HepG2 (cell line): ENCODE results near the gene FGGY. TPM values are rescaled to one million over a fixed set of nuclear protein-coding genes. Genes with fewer than 3 reads are reported as not detected.
A peak's percentile ranks its signal among the peaks of the same experiment; 100 is the strongest.

Source experiments
- ATAC-seq: fragments of 200-7000 bp; cut with Tn5 transposase; 3 replicates; pipeline ENCODE4 v1.9.1; 2020; ENCODE audit warnings: mild to moderate bottlenecking, moderate library complexity
- BruUV-seq: library from RNA; stranded (reverse); fragments of 400-500 nt; replicated peaks from 2 replicates; lab custom pipeline; 2021; lab: Mats Ljungman, UMichigan
- CTCF ChIA-PET: fragments of 300-600 bp; formaldehyde crosslinking; extraction: SDS; loops from one replicate; lab custom pipeline; 2021; ENCODE audit warnings: low total read pairs, inconsistent platforms, low intra/inter-chr PET ratio; lab: Yijun Ruan, JAX
- POLR2A ChIA-PET: fragments of 350-600 bp; sonication (Branson Sonifier 250); formaldehyde crosslinking; loops from one replicate; lab custom pipeline; 2020; ENCODE audit warnings: antibody characterized with exemption, inconsistent platforms; lab: Yijun Ruan, JAX
- DNase-seq: peaks from one replicate; pipeline ENCODE4 v3.0.0-alpha.2; 2015; ENCODE audit warnings: low spot score
- FAIRE-seq: peaks from 3 replicates; lab custom pipeline; 2011; peaks lifted over from hg19 to GRCh38; lab: Jason Lieb, UNC
- H2AFZ ChIP-seq: one replicate; pipeline ENCODE4 v1.6.1; 2011; ENCODE audit warnings: low read length, inconsistent platforms
- H3K27ac ChIP-seq: fragments of 300-600 bp; 3 replicates; pipeline ENCODE4 v1.8.0; 2011; ENCODE audit warnings: mixed run types, mild to moderate bottlenecking, mixed read lengths, low read length, inconsistent platforms; ENCODE audit not compliant: insufficient read depth; ENCODE audit errors: extremely low read length
- H3K27me3 ChIP-seq, 2 experiments: fragments of 200-600 bp in 1 of 2; 2 replicates in 1 of 2; 3 replicates in 1 of 2; pipeline versions ENCODE4 v1.6.0 to v1.8.0; 2011; ENCODE audit warnings: low read length in 2 of 2, mild to moderate bottlenecking in 2 of 2, moderate library complexity in 2 of 2, inconsistent platforms in 1 of 2; ENCODE audit not compliant: insufficient read depth in 2 of 2, control insufficient read depth in 1 of 2
- H3K36me3 ChIP-seq, 2 experiments: fragments of 200-600 bp in 1 of 2; replicated peaks in 1 of 2; 2 replicates in 1 of 2; 3 replicates in 1 of 2; pipeline versions ENCODE4 v1.5.1 to v1.8.0; 2011; ENCODE audit warnings: low read length in 2 of 2, inconsistent platforms in 1 of 2; ENCODE audit not compliant: insufficient read depth in 2 of 2, control insufficient read depth in 1 of 2
- H3K4me1 ChIP-seq: 2 replicates; pipeline ENCODE4 v1.5.1; 2012; ENCODE audit warnings: low read length, inconsistent platforms; ENCODE audit not compliant: insufficient read depth
- H3K4me2 ChIP-seq: 2 replicates; pipeline ENCODE4 v1.6.0; 2011; ENCODE audit warnings: low read depth, low read length, inconsistent platforms
- H3K4me3 ChIP-seq, 3 experiments: fragments of 200-600 bp in 1 of 3; sonication (generic), shearing (Covaris generic) in 1 of 3; replicated peaks in 1 of 3; 2 replicates each; pipeline ENCODE4 v1.5.1; 2011 to 2016; ENCODE audit warnings: low read length in 3 of 3, inconsistent platforms in 2 of 3, low read depth in 2 of 3, mild to moderate bottlenecking in 2 of 3, control low read depth in 1 of 3, mixed read lengths in 1 of 3; ENCODE audit not compliant: insufficient read depth in 1 of 3
- H3K79me2 ChIP-seq: one replicate; pipeline ENCODE4 v1.6.1; 2011; ENCODE audit warnings: low read length, inconsistent platforms; ENCODE audit not compliant: insufficient read depth
- H3K9ac ChIP-seq: 2 replicates; pipeline ENCODE4 v1.6.0; 2011; ENCODE audit warnings: mild to moderate bottlenecking, low read depth, low read length, inconsistent platforms; ENCODE audit not compliant: insufficient read depth
- H3K9me3 ChIP-seq: 2 replicates; pipeline ENCODE4 v1.5.1; 2012; ENCODE audit warnings: mild to moderate bottlenecking, low read length
- H4K20me1 ChIP-seq: 2 replicates; pipeline ENCODE4 v1.6.0; 2011; ENCODE audit warnings: inconsistent platforms, mild to moderate bottlenecking, low read length, moderate library complexity; ENCODE audit not compliant: insufficient read depth
- CAMTA2 ChIP-seq: sonication (generic); formaldehyde crosslinking; IDR thresholded peaks from 2 replicates; pipeline ENCODE4 v1.4.0; 2020; ENCODE audit warnings: mild to moderate bottlenecking, missing genetic modification reagents, borderline replicate concordance
- FOXA1 ChIP-seq, 2 experiments: fragments of 450-650 bp in 1 of 2; sonication (generic) in 1 of 2; formaldehyde crosslinking in 1 of 2; IDR thresholded peaks; 2 replicates each; pipeline versions ENCODE4 v1.4.0 to v1.6.1; 2016 to 2020; ENCODE audit warnings: missing genetic modification reagents in 1 of 2
- ZKSCAN5 ChIP-seq: sonication (generic); formaldehyde crosslinking; IDR thresholded peaks from 2 replicates; pipeline ENCODE4 v1.5.1; 2020; ENCODE audit warnings: mild to moderate bottlenecking, missing genetic modification reagents
- ZNF138 ChIP-seq: sonication (generic); formaldehyde crosslinking; IDR thresholded peaks from 2 replicates; pipeline ENCODE4 v1.5.0; 2020; ENCODE audit warnings: mild to moderate bottlenecking, low read depth, missing genetic modification reagents
- in situ Hi-C: cut with HindIII; loops from 2 replicates; pipeline ENCODE4 v1.10.0; 2017; ENCODE audit warnings: low pct_unique_long_range_greater_than_20kb; ENCODE audit not compliant: extremely low pct_ligation_motif_present
- intact Hi-C: fragments of 100-400 bp; cut with micrococcal nuclease; formaldehyde crosslinking; loops from one replicate; pipeline ENCODE4 v1.10.0; 2022; ENCODE audit not compliant: unreplicated experiment
- polyA plus RNA-seq, 8 experiments: library from polyadenylated mRNA; depleted of rRNA in 3 of 8; stranded (reverse) in 7 of 8; unstranded in 1 of 8; fragments of >200 nt; fragmentation: Illumina TruSeq in 4 of 8; extraction: Trizol in 4 of 8; gene quantifications; 2 replicates each; pipeline versions ENCODE4 v1.2.1 to v1.2.3, GENCODE V29; 2011 to 2016; ENCODE audit warnings: low read depth in 4 of 8, missing spikeins in 1 of 8, mixed read lengths in 1 of 8; ENCODE audit not compliant: insufficient read depth in 1 of 8
- total RNA-seq, 5 experiments: library from RNA; depleted of rRNA; stranded (reverse); fragments of >200 nt; fragmentation: Illumina TruSeq; extraction: Trizol; gene quantifications; 2 replicates each; pipeline ENCODE4 v1.2.3, GENCODE V29; 2016; ENCODE audit warnings: low read depth in 1 of 5
- TF ChIP-seq, protein P1 (sequence below): sonication (generic); formaldehyde crosslinking; IDR thresholded peaks from 2 replicates; pipeline ENCODE4 v1.5.1; 2020; ENCODE audit warnings: missing genetic modification reagents, mild to moderate bottlenecking, borderline replicate concordance
- TF ChIP-seq, protein P2 (sequence below): sonication (generic); formaldehyde crosslinking; conservative IDR thresholded peaks from 2 replicates; pipeline ENCODE4 v1.4.0; 2020; ENCODE audit warnings: missing genetic modification reagents
- TF ChIP-seq, protein P3 (sequence below): sonication (generic); formaldehyde crosslinking; IDR thresholded peaks from 2 replicates; pipeline ENCODE4 v1.4.0; 2020; ENCODE audit warnings: mild to moderate bottlenecking, missing genetic modification reagents, borderline replicate concordance
- TF ChIP-seq, protein P4 (sequence below): IDR thresholded peaks from 2 replicates; pipeline ENCODE4 v1.6.1; 2016; ENCODE audit warnings: low read depth, control low read depth
- TF ChIP-seq, protein P5 (sequence below): sonication (generic); formaldehyde crosslinking; IDR thresholded peaks from 2 replicates; pipeline ENCODE4 v1.4.0; 2020; ENCODE audit warnings: missing genetic modification reagents

The FGGY gene
- total and polyA plus RNA-seq, 2 of the 13 experiments (the other 11 are each of a cell fraction or from before 2014, with no cell fraction given): 15.7 to 27.5 TPM

DNA sequence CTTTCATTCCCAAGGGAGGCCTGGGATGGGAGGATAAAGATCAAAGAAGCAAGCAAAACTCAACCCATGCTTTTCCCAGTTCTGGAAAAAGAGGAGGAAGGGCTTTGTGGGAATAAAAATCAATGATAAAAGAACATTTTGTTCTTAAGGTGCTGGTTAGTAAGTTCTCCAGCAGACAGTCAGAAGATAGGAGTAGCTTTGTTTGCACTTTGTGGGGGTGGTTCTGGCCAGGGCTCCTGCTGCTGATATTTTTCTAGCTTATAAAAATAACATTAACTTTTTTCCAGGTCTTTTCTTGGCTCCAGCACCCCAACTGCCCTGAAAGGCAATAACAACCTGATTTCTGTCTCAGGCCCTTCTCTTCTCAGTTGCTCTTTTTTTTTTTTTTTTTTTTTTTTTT, 220.0 kb downstream of the FGGY start:
- no peaks in the 10 kb centered on the region for H4K20me1 ChIP-seq
- no peak for ATAC-seq
- no peak overlapping the region for H3K9ac ChIP-seq

More for the DNA sequence above, 220.0 kb downstream of the FGGY start:
- H3K4me3 ChIP-seq: no peak overlapping the region
- H3K27ac ChIP-seq: peak overlapping the region; percentile 12
- H3K27me3 ChIP-seq: no peaks in the 10 kb centered on the region
- POLR2A ChIA-PET: no interaction called here
- peaks cover 59% of the 10 kb centered on the region for H3K4me1 ChIP-seq
- FAIRE-seq (peak; percentile 15), DNase-seq (no peak)
- no peaks in the 10 kb centered on the region for H3K36me3 ChIP-seq
- no peaks in the 10 kb centered on the region for H3K9me3 ChIP-seq
- H3K79me2 ChIP-seq: no peaks in the 10 kb centered on the region
- intact Hi-C loops (no loop called here), in situ Hi-C loops (no loop called here)
- CTCF ChIA-PET: no interaction called here
- no peak overlapping the region for H2AFZ ChIP-seq
- TF ChIP-seq ZKSCAN5 (CRISPR knock-in tag) (no peak), CAMTA2 (CRISPR knock-in tag) (no peak), ZNF138 (CRISPR knock-in tag) (no peak), FOXA1 (IDR thresholded peaks at IDR 0.05) (no peak), FOXA1 (CRISPR knock-in tag; IDR thresholded peaks at IDR 0.05) (no peak)
- TF ChIP-seq, protein P1, sequence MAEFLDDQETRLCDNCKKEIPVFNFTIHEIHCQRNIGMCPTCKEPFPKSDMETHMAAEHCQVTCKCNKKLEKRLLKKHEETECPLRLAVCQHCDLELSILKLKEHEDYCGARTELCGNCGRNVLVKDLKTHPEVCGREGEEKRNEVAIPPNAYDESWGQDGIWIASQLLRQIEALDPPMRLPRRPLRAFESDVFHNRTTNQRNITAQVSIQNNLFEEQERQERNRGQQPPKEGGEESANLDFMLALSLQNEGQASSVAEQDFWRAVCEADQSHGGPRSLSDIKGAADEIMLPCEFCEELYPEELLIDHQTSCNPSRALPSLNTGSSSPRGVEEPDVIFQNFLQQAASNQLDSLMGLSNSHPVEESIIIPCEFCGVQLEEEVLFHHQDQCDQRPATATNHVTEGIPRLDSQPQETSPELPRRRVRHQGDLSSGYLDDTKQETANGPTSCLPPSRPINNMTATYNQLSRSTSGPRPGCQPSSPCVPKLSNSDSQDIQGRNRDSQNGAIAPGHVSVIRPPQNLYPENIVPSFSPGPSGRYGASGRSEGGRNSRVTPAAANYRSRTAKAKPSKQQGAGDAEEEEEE (CRISPR knock-in tag): no peak
- TF ChIP-seq, protein P2, sequence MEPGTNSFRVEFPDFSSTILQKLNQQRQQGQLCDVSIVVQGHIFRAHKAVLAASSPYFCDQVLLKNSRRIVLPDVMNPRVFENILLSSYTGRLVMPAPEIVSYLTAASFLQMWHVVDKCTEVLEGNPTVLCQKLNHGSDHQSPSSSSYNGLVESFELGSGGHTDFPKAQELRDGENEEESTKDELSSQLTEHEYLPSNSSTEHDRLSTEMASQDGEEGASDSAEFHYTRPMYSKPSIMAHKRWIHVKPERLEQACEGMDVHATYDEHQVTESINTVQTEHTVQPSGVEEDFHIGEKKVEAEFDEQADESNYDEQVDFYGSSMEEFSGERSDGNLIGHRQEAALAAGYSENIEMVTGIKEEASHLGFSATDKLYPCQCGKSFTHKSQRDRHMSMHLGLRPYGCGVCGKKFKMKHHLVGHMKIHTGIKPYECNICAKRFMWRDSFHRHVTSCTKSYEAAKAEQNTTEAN (CRISPR knock-in tag): no peak
- TF ChIP-seq, protein P3, sequence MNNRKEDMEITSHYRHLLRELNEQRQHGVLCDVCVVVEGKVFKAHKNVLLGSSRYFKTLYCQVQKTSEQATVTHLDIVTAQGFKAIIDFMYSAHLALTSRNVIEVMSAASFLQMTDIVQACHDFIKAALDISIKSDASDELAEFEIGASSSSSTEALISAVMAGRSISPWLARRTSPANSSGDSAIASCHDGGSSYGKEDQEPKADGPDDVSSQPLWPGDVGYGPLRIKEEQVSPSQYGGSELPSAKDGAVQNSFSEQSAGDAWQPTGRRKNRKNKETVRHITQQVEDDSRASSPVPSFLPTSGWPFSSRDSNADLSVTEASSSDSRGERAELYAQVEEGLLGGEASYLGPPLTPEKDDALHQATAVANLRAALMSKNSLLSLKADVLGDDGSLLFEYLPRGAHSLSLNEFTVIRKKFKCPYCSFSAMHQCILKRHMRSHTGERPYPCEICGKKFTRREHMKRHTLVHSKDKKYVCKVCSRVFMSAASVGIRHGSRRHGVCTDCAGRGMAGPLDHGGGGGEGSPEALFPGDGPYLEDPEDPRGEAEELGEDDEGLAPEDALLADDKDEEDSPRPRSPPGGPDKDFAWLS (CRISPR knock-in tag): no peak
- TF ChIP-seq, protein P4, sequence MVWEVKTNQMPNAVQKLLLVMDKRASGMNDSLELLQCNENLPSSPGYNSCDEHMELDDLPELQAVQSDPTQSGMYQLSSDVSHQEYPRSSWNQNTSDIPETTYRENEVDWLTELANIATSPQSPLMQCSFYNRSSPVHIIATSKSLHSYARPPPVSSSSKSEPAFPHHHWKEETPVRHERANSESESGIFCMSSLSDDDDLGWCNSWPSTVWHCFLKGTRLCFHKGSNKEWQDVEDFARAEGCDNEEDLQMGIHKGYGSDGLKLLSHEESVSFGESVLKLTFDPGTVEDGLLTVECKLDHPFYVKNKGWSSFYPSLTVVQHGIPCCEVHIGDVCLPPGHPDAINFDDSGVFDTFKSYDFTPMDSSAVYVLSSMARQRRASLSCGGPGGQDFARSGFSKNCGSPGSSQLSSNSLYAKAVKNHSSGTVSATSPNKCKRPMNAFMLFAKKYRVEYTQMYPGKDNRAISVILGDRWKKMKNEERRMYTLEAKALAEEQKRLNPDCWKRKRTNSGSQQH: no peak
- TF ChIP-seq, protein P5, sequence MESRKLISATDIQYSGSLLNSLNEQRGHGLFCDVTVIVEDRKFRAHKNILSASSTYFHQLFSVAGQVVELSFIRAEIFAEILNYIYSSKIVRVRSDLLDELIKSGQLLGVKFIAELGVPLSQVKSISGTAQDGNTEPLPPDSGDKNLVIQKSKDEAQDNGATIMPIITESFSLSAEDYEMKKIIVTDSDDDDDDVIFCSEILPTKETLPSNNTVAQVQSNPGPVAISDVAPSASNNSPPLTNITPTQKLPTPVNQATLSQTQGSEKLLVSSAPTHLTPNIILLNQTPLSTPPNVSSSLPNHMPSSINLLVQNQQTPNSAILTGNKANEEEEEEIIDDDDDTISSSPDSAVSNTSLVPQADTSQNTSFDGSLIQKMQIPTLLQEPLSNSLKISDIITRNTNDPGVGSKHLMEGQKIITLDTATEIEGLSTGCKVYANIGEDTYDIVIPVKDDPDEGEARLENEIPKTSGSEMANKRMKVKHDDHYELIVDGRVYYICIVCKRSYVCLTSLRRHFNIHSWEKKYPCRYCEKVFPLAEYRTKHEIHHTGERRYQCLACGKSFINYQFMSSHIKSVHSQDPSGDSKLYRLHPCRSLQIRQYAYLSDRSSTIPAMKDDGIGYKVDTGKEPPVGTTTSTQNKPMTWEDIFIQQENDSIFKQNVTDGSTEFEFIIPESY (CRISPR knock-in tag): no peak
- no TSS peak for BruUV-seq
- no peak overlapping the region for H3K4me2 ChIP-seq
